HEK293 (cell line): ENCODE results near the gene ARPC5.

Experiments
- CTCF ChIA-PET: fragments of 350-600 bp; formaldehyde crosslinking; extraction: SDS; loops from one replicate; lab custom pipeline; 2021; ENCODE audit warnings: antibody characterized with exemption; lab: Yijun Ruan, JAX
- POLR2A ChIA-PET: fragments of 300-600 bp; formaldehyde crosslinking; extraction: SDS; loops from one replicate; lab custom pipeline; 2020; ENCODE audit warnings: antibody characterized with exemption, inconsistent platforms; lab: Yijun Ruan, JAX
- H3K27ac ChIP-seq: fragments of 200-500 bp; sonication (Bioruptor generic); 2 replicates; pipeline ENCODE4 v1.5.1; 2014; ENCODE audit warnings: low read depth, low read length, control low read depth, inconsistent platforms; ENCODE audit errors: extremely low read depth
- H3K36me3 ChIP-seq, 2 experiments: fragments of 200-500 bp in 1 of 2; sonication (Bioruptor generic) in 1 of 2; 1 replicate in 1 of 2; 2 replicates in 1 of 2; pipeline ENCODE4 v1.5.1; 2014 to 2017; ENCODE audit warnings: inconsistent platforms in 2 of 2, low read length in 2 of 2; ENCODE audit not compliant: control insufficient read depth in 2 of 2, insufficient read depth in 1 of 2
- H3K4me1 ChIP-seq: fragments of 200-500 bp; sonication (Bioruptor generic); 2 replicates; pipeline ENCODE4 v1.5.1; 2014; ENCODE audit warnings: mild to moderate bottlenecking, low read length, inconsistent platforms; ENCODE audit not compliant: control insufficient read depth, insufficient read depth
- H3K4me3 ChIP-seq: 2 replicates; pipeline ENCODE4 v1.5.1; 2011; ENCODE audit warnings: low read depth, mild to moderate bottlenecking, control low read depth, low read length, moderate library complexity
- H3K9me3 ChIP-seq: fragments of 200-500 bp; sonication (Bioruptor generic); 2 replicates; pipeline ENCODE4 v1.5.1; 2014; ENCODE audit warnings: low read depth, low read length, inconsistent platforms; ENCODE audit not compliant: control insufficient read depth, insufficient read depth
- HOXC10 ChIP-seq: sonication (generic); formaldehyde crosslinking; IDR thresholded peaks from 2 replicates; pipeline ENCODE4 v1.8.1; 2023; ENCODE audit warnings: mild to moderate bottlenecking, missing genetic modification reagents
- KLF8 ChIP-seq: fragments of 450-650 bp; formaldehyde crosslinking; IDR thresholded peaks from 2 replicates; pipeline ENCODE4 v1.5.1; 2016; ENCODE audit warnings: missing biosample characterization, missing genetic modification characterization
- OSR2 ChIP-seq: fragments of 450-650 bp; formaldehyde crosslinking; IDR thresholded peaks from 2 replicates; pipeline ENCODE4 v1.5.1; 2016; ENCODE audit warnings: missing biosample characterization, missing genetic modification characterization
- PRDM1 ChIP-seq: fragments of 450-650 bp; formaldehyde crosslinking; IDR thresholded peaks from 2 replicates; pipeline ENCODE4; 2016; ENCODE audit warnings: missing biosample characterization, missing genetic modification characterization
- YY1 ChIP-seq: fragments of 450-650 bp; formaldehyde crosslinking; IDR thresholded peaks from 2 replicates; pipeline ENCODE4 v1.5.1; 2018; ENCODE audit warnings: missing biosample characterization, missing genetic modification characterization
- ZNF16 ChIP-seq: fragments of 450-650 bp; formaldehyde crosslinking; IDR thresholded peaks from 2 replicates; pipeline ENCODE4 v1.5.1; 2016; ENCODE audit warnings: low read depth, missing biosample characterization, missing genetic modification characterization
- ZNF184 ChIP-seq: fragments of 450-650 bp; IDR thresholded peaks from 2 replicates; pipeline ENCODE4 v1.5.1; 2018; ENCODE audit warnings: missing biosample characterization, mild to moderate bottlenecking, missing genetic modification characterization
- ZNF24 ChIP-seq: fragments of 450-650 bp; formaldehyde crosslinking; IDR thresholded peaks from 2 replicates; pipeline ENCODE4 v1.5.1; 2016; ENCODE audit warnings: missing biosample characterization, missing genetic modification characterization
- ZNF362 ChIP-seq: fragments of 450-650 bp; formaldehyde crosslinking; IDR thresholded peaks from 2 replicates; pipeline ENCODE4 v1.5.1; 2016; ENCODE audit warnings: missing biosample characterization, missing genetic modification characterization
- ZNF394 ChIP-seq: fragments of 450-650 bp; formaldehyde crosslinking; IDR thresholded peaks from 2 replicates; pipeline ENCODE4 v1.5.1; 2016; ENCODE audit warnings: missing biosample characterization, missing genetic modification characterization, mild to moderate bottlenecking, moderate library complexity, borderline replicate concordance
- ZNF555 ChIP-seq: fragments of 450-650 bp; formaldehyde crosslinking; conservative IDR thresholded peaks from 2 replicates; pipeline ENCODE4 v1.5.1; 2017; ENCODE audit warnings: missing biosample characterization, mild to moderate bottlenecking, missing genetic modification characterization, inconsistent platforms
- ZNF558 ChIP-seq: fragments of 450-650 bp; formaldehyde crosslinking; IDR thresholded peaks from 2 replicates; pipeline ENCODE4 v1.5.1; 2016; ENCODE audit warnings: missing biosample characterization, missing genetic modification characterization
- ZNF561 ChIP-seq: fragments of 450-650 bp; IDR thresholded peaks from 2 replicates; pipeline ENCODE4 v1.5.1; 2018; ENCODE audit warnings: missing biosample characterization, missing genetic modification characterization, borderline replicate concordance
- ZNF654 ChIP-seq: fragments of 450-650 bp; formaldehyde crosslinking; IDR thresholded peaks from 2 replicates; pipeline ENCODE4 v1.5.1; 2016; ENCODE audit warnings: low read depth, missing biosample characterization, missing genetic modification characterization
- TF ChIP-seq, protein P1 (sequence below): fragments of 450-650 bp; formaldehyde crosslinking; IDR thresholded peaks from 2 replicates; pipeline ENCODE4 v1.5.1; 2016; ENCODE audit warnings: missing biosample characterization, missing genetic modification characterization
- TF ChIP-seq, protein P2 (sequence below): fragments of 450-650 bp; formaldehyde crosslinking; IDR thresholded peaks from 2 replicates; pipeline ENCODE4 v1.5.1; 2016; ENCODE audit warnings: missing biosample characterization, missing genetic modification characterization
- TF ChIP-seq, protein P3 (sequence below): fragments of 450-650 bp; formaldehyde crosslinking; conservative IDR thresholded peaks from 2 replicates; pipeline ENCODE4 v1.5.1; 2016; ENCODE audit warnings: low read depth, missing biosample characterization, missing genetic modification characterization

Gene ARPC5

DNA sequence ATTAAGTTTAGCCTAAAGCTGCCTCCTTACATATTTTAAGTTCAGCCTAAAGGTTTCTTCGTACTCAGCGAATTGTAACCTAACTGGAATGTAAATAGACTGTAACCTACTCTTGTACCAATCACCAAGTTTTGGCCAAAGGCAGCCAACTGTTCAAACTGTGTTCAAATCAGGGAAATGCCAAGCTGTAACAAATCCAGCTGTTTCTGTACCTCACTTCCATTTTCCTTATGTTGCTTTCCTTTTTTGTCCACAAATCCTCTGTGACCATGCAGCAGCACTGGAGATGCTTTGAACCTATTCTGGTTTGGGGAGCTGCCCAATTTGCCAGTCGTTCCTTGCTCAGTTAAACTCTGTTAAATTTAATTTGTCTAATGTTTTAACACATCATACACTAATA, 20.8 kb upstream of the ARPC5 start:
- H3K36me3 ChIP-seq: no peaks in the 10 kb centered on the region
- ChIA-PET CTCF (interaction anchor here (0.8 to 6.2 kb wide), 26 partner anchors 8 to 1035 kb away, joined by 3 to 128 read pairs (median 6); no protein-coding TSS in a partner anchor), POLR2A (no interaction called here)

GRCh38 chr1:183655562-183656075, 20.0 kb upstream of the ARPC5 start:
- CTCF ChIA-PET: interaction anchor here (0.5 to 6.2 kb wide), 56 partner anchors 9 to 1035 kb away, joined by 3 to 128 read pairs (median 4); no protein-coding TSS in a partner anchor
- POLR2A ChIA-PET: interaction anchor here (0.9 to 1.2 kb wide), 2 partner anchors 29 to 260 kb away, joined by 3 to 4 read pairs; no protein-coding TSS in a partner anchor
- H3K36me3 ChIP-seq: no peaks in the 10 kb centered on the region
- H3K27ac ChIP-seq: no peak overlapping the region
- 0 out of 2 replicates have a peak, but pooled peaks have one; percentile 47 for TF ChIP-seq PRDM1 (tag by site-specific recombination)
- TF ChIP-seq ZNF654: peak; percentile 95
- TF ChIP-seq ZNF184 (tag by site-specific recombination): 0 out of 2 replicates have a peak, but pooled peaks have one; percentile 19
- TF ChIP-seq, protein P1, sequence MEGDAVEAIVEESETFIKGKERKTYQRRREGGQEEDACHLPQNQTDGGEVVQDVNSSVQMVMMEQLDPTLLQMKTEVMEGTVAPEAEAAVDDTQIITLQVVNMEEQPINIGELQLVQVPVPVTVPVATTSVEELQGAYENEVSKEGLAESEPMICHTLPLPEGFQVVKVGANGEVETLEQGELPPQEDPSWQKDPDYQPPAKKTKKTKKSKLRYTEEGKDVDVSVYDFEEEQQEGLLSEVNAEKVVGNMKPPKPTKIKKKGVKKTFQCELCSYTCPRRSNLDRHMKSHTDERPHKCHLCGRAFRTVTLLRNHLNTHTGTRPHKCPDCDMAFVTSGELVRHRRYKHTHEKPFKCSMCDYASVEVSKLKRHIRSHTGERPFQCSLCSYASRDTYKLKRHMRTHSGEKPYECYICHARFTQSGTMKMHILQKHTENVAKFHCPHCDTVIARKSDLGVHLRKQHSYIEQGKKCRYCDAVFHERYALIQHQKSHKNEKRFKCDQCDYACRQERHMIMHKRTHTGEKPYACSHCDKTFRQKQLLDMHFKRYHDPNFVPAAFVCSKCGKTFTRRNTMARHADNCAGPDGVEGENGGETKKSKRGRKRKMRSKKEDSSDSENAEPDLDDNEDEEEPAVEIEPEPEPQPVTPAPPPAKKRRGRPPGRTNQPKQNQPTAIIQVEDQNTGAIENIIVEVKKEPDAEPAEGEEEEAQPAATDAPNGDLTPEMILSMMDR (tag by site-specific recombination): peak; percentile 61
- no peak for TF ChIP-seq ZNF24 (tag by site-specific recombination)
- TF ChIP-seq, protein P2, sequence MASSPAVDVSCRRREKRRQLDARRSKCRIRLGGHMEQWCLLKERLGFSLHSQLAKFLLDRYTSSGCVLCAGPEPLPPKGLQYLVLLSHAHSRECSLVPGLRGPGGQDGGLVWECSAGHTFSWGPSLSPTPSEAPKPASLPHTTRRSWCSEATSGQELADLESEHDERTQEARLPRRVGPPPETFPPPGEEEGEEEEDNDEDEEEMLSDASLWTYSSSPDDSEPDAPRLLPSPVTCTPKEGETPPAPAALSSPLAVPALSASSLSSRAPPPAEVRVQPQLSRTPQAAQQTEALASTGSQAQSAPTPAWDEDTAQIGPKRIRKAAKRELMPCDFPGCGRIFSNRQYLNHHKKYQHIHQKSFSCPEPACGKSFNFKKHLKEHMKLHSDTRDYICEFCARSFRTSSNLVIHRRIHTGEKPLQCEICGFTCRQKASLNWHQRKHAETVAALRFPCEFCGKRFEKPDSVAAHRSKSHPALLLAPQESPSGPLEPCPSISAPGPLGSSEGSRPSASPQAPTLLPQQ: 0 out of 2 replicates have a peak, but pooled peaks have one; percentile 26
- TF ChIP-seq, protein P3, sequence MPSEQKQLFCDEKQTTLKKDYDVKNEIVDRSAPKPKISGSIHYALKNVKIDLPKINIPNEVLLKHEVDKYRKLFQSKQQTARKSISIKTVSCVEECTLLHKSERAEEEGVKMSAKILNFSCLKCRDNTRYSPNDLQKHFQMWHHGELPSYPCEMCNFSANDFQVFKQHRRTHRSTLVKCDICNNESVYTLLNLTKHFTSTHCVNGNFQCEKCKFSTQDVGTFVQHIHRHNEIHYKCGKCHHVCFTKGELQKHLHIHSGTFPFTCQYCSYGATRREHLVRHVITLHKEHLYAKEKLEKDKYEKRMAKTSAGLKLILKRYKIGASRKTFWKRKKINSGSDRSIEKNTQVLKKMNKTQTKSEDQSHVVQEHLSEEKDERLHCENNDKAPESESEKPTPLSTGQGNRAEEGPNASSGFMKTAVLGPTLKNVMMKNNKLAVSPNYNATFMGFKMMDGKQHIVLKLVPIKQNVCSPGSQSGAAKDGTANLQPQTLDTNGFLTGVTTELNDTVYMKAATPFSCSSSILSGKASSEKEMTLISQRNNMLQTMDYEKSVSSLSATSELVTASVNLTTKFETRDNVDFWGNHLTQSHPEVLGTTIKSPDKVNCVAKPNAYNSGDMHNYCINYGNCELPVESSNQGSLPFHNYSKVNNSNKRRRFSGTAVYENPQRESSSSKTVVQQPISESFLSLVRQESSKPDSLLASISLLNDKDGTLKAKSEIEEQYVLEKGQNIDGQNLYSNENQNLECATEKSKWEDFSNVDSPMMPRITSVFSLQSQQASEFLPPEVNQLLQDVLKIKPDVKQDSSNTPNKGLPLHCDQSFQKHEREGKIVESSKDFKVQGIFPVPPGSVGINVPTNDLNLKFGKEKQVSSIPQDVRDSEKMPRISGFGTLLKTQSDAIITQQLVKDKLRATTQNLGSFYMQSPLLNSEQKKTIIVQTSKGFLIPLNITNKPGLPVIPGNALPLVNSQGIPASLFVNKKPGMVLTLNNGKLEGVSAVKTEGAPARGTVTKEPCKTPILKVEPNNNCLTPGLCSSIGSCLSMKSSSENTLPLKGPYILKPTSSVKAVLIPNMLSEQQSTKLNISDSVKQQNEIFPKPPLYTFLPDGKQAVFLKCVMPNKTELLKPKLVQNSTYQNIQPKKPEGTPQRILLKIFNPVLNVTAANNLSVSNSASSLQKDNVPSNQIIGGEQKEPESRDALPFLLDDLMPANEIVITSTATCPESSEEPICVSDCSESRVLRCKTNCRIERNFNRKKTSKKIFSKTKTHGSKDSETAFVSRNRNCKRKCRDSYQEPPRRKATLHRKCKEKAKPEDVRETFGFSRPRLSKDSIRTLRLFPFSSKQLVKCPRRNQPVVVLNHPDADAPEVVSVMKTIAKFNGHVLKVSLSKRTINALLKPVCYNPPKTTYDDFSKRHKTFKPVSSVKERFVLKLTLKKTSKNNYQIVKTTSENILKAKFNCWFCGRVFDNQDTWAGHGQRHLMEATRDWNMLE (tag by site-specific recombination): 0 out of 2 replicates have a peak, but pooled peaks have one; percentile 33
- no peak for TF ChIP-seq OSR2
- TF ChIP-seq YY1 (tag by site-specific recombination): peak; percentile 63; the same call in 1 of the 2 replicates
- no peak for TF ChIP-seq ZNF558 (tag by site-specific recombination)
- peak; percentile 60; the same call in 1 of the 2 replicates for TF ChIP-seq ZNF561
- H3K9me3 ChIP-seq: no peaks in the 10 kb centered on the region
- no peak overlapping the region for H3K4me3 ChIP-seq
- no peaks in the 10 kb centered on the region for H3K4me1 ChIP-seq

More for the DNA sequence above, 20.8 kb upstream of the ARPC5 start:
- no peak overlapping the region for H3K27ac ChIP-seq
- no peaks in the 10 kb centered on the region for H3K4me1 ChIP-seq
- no peak overlapping the region for H3K4me3 ChIP-seq
- TF ChIP-seq ZNF16 (tag by site-specific recombination): no peak
- no peak for TF ChIP-seq KLF8 (tag by site-specific recombination)
- no peak for TF ChIP-seq HOXC10 (CRISPR knock-in tag)
- no peak for TF ChIP-seq ZNF558 (tag by site-specific recombination)
- no peak for TF ChIP-seq ZNF555
- TF ChIP-seq ZNF394 (tag by site-specific recombination): no peak
- no peak for TF ChIP-seq ZNF362 (tag by site-specific recombination)
- TF ChIP-seq, all 188 proteins: peak for 0
- no peaks in the 10 kb centered on the region for H3K9me3 ChIP-seq
